ENCODE measurements around the gene THUMPD2.
A peak's percentile ranks its signal among the peaks of the same experiment; 100 is the strongest.

Gene THUMPD2

DNA sequence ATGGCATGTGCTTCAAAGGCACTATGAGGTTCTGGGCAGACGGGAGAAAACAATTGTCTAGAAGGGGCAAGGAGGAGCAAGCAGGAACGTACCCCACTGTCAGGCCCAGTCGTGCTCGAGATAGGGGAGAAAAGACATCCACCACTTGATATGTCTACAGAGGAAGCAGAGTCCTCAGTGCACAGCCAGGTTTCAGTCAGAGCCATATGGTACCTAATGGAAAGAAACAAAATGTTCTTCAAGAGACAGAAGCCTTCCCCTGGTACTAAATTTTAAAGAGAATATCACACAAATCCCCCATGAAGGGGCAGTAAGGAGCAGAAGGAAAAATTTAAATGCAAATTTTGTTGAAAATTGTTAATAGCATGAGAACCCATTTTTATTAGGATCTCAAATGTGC lies 21.9 kb downstream of the THUMPD2 start:
- no peak for DNase-seq (ENCODE audit: low read depth, low spot score)

- DNase-seq (ENCODE audit: low read depth, low spot score): no peak
These were observed 23.6 kb downstream of the THUMPD2 start for GRCh38 chr2:39755466-39755865.

DNA sequence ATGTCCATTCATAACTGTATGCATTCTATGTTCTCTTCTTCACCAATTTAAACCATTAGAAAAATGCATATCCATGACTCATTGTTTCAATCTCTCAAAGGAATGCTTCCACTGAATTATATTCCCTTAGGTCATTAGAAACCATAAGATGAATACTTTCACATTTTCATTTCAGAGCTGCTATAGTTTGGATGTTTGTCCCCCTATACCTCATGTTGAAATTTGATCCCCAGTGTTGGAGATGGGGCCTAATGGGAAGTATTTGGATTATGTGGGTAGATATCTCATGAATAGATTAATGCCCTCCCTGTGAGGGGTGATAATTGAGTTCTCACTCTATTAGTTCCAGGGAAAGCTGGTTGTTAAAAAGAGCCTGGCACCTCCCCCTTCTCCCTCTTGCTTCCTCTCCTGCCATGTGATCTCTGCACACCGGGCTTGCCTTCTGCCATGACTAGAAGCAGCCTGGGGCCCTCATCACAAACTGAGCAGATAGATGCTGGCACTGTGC lies 35.7 kb downstream of the THUMPD2 start:
- peak; percentile 28 for DNase-seq (ENCODE audit: low read depth, low spot score)

DNA sequence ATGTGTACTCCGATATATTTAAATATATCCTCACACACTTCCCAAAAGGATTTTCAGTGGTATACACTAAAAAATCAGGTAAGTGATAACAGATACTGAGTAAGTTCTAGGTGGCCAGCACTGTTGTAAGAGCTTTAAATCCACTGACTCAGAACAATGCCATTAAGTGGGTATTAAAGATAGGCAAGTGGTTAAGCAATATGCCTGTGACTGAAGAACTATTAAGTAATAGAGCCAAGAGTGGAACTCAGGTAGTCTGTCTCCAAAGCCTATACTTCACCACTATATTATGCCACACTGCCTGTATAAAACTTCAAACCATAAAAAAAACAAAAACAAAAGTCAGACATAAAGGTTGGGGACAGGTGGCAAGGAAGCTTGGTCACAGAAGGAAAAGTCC lies 37.2 kb downstream of the THUMPD2 start:
- DNase-seq (ENCODE audit: low read depth, low spot score): no peak

- DNase-seq (ENCODE audit: low read depth, low spot score): no peak
These were observed 39.7 kb downstream of the THUMPD2 start for GRCh38 chr2:39739386-39739785.

GRCh38 chr2:39738936-39739335 lies 40.1 kb downstream of the THUMPD2 start:
- peak; percentile 69 for DNase-seq (ENCODE audit: low read depth, low spot score)

GRCh38 chr2:39737661-39738060 lies 41.4 kb downstream of the THUMPD2 start:
- DNase-seq (ENCODE audit: low read depth, low spot score): peak; percentile 93

DNA sequence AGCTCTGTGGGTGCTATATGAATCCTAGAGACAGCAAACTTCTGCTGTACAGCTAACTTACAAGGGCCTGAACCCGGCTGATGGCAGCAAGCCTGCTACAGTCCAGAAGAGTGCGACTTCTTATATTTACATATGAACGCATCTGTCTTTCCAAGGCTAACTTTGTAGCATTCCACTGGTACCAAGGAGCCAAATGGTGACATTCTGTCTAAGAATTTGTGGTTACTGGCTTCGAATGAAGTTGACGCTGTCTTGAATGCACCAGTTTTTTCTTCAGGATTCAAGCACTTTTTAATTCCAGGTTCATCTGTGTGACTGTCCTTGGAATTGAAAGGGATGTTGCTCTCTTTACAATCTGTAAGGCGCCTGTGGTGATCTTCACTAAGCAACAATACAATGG lies 42.4 kb downstream of the THUMPD2 start:
- peak; percentile 97 for DNase-seq (ENCODE audit: low read depth, low spot score)

DNA sequence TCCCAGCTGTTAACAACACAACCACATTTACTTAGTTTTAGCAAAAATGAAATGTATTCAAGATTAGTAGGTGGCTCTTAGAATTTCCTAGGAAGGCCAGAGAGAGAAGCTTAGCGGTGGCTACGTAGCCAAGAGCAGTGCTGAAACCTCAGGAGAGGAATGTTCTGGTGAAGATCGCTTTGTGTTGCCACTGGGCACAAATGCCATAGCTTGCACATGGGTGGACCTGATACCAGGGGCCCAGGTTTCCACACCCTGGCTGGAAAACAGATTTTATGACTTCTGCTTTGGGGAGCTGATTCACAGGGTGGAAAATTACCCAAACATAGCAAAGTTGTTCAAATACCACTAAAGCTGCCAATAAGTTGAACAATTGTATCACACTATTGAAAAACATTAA lies 43.4 kb downstream of the THUMPD2 start:
- DNase-seq (ENCODE audit: low read depth, low spot score): peak; percentile 67

GRCh38 chr2:39734445-39734844 lies 44.6 kb downstream of the THUMPD2 start:
- no peak for DNase-seq (ENCODE audit: low read depth, low spot score)

DNA sequence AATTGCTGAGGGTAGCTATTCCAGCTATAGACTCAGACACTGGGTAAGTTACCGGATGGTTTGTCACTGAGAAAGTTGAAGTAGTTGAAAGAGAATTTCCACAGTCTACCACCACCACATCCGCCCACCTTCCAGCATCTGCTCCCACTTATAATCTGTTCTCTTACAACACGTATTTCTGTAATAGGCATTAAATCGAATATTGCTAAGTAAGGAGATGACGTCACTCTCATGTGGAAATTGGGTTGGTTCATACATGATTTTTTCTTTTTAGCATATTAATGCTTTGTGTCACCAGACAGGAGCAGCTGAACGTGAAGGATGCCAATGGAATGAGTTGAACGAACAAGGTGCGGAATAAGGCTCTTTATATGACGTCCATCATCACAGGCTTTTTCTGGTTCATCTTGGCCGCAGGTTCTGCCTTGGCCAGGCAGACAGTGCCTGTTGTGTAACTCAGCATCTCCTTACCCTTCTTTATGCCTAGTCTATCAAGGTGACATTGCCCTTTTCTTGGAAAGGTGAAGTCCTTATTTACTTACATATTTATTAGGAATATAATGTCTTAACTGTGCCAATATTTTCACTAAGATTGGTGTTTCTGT lies 45.9 kb downstream of the THUMPD2 start:
- no peak for DNase-seq (ENCODE audit: low read depth, low spot score)

DNA sequence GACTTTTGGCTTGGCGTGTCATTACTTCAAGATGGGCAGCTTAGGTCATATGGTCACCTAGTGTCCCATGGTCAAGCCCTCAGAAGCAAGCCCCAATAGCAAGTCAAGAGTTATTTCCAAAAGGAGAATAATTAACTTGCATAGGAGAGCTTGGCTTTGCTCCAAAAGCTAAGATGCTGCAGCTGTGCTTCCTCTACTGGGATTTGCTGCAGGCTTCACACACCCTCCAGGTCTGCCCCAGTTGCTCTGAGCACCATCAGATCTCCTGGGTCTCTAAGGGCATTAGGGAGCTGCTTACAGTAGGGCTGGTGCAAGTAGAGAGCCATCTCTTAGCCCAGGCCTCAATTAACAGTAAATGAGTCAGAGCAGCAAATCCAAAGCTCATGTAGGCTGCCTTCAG lies 46.6 kb downstream of the THUMPD2 start:
- no peak for DNase-seq (ENCODE audit: low read depth, low spot score)

DNA sequence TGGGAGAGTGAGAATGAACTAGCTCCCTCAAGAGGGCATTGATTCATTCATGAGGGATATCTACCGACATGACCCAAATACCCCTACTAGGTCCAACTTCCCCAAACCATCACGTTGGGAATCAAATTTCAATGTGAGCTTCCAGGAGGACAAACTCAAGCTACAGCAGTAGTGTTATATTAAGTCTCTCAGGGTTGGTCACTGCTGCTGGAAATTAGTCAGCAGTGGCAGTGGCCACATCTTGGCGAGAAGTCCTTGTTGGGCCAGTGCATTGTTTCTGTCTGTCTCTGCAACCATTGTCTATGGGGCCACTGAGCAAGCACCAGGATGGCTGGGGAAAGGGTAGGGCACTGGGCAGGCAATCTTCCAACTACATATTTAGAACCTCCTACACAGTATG lies 47.5 kb downstream of the THUMPD2 start:
- no peak for DNase-seq (ENCODE audit: low read depth, low spot score)

GRCh38 chr2:39730685-39731302 lies 48.3 kb downstream of the THUMPD2 start:
- no peak for DNase-seq (ENCODE audit: low read depth, low spot score)

DNA sequence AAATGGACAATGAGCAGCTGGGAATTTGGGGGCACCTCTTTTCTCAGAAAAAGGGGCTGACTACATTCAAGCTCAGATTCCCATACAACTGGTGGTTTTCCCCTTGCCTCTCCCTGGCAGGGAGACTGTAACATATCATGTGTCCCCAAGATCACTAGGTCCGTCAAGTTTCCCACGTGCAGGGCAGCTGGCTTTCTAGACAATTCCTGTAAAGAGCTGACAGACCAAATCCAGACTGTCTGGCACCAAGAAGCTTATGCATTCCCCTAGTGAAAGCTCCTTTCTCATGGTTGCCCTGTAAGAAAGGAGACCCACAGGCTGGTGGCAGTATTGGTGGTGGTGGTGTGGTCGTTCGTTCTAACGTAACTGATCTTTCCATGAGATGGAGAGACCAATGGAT lies 48.8 kb downstream of the THUMPD2 start:
- no peak for DNase-seq (ENCODE audit: low read depth, low spot score)

- peak; percentile 74 for DNase-seq (ENCODE audit: low read depth, low spot score)
These were observed 50.1 kb downstream of the THUMPD2 start for GRCh38 chr2:39728941-39729351.

DNA sequence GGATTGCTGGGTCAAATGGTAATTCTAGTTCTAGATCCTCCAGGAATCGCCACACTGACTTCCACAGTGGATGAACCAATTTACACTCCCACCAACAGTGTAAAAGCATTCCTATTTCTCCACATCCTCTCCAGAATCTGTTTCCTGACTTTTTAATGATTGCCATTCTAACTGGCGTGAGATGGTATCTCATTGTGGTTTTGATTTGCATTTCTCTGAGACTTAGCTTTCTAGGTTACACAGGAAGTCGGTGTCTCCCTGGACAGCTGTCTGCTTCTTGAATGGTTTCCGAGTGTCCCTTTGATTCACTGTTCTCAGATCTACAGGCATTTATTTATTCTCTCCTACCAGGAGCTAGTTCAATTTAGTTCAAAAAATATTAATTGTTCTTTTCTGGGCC lies 51.0 kb downstream of the THUMPD2 start:
- peak; percentile 81 for DNase-seq (ENCODE audit: low read depth, low spot score)

- peak; percentile 63 for DNase-seq (ENCODE audit: low read depth, low spot score)
These were observed 53.7 kb downstream of the THUMPD2 start for GRCh38 chr2:39725401-39725800.

DNA sequence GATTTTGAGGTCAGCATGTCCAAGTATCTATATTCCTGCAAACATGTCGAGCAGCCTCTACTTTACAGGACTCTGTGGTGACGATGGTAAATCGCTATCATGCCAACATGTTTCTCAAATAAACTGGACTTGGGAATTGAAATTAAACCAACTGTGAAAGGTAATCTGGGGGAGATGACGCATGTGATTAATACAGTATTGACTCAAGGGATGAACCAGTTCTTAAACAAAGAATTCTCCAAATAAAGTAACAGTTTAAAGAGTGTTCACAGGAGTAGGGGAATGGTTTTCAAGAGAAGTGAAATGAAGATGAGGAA lies 54.3 kb downstream of the THUMPD2 start:
- no peak for DNase-seq (ENCODE audit: low read depth, low spot score)

DNA sequence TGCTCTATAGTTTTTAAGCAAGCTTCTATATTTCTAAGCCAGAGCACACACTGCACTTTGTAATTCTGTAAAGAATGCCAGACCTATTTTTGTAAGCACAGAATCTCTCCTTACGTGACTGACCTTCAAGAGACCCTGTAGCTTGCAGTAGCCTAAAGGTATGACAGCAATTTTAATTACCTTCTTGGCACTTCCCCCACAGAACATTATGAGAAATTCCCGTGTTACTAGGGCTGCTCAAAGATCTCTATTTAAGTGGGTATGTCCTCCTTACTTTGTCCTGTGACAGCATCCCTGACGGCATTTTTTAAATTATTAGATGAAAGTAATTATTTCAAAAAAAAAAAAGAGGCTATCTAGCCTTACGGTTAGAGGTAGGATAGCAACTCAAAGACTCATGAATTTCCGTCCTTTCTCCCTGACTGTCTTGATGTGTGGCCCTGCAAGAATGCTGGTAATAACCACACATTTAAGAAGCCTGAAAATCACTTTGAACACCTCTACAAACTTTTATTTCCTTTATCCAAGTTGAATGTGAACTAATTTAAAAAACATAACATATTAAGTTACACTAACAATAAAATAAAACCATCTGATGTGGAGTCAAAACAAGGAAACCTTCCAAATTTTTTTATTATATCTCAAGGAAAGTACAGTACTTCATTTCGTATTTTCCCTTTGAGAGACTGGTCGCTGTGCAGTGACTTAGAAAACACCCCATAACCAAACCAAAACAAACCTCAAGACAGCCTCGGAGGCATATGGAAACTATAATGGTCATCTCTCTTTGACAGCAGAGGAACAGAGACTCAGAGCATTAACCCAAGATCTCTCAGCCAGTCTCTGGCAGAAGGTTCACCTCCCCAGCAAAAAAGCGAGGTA lies 54.9 kb downstream of the THUMPD2 start:
- peak; percentile 73 for DNase-seq (ENCODE audit: low read depth, low spot score)

GRCh38 chr2:39723497-39723896 lies 55.6 kb downstream of the THUMPD2 start:
- no peak for DNase-seq (ENCODE audit: low read depth, low spot score)

DNA sequence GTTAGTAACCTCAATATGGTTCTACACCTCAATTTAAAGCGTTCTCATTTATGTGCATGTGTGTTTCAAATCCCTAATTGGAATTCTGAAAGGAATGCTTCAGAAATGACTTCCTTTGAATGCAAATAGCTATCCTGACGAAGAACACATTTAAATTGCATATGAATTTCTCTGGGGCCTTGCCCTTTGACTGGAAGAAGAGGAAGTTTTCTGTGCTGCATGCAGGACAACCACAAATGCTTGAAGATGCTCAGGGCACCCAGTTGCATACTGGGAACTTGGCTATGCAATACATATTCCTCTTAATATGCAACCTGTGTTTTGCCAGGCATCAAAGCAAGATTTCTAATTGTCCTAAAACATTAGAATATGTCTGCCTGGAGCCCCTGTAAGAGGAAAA lies 58.1 kb downstream of the THUMPD2 start:
- no peak for DNase-seq (ENCODE audit: low read depth, low spot score)

DNA sequence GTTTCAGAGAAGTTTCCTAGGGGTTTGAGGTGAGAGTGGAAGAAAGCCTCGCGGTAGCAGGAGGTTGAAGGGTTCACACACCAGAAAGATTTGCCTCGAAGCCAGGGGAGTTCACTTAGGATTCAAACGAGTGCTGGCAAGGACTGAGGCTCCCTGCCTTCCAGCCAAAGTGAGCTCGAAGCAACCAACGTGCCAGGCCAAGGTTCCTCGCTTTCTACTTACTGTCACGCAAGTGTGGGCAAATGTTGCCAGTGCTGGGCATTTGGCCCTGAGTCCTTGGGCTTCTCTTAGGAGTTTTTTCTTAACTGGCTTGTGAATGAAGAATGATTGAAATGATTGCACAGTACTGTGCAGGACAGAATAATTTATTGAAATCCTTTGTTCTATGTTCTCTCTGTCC lies 59.7 kb downstream of the THUMPD2 start:
- DNase-seq (ENCODE audit: low read depth, low spot score): no peak
